22Rv1 (cell line): Measurements from ENCODE around the gene TAS1R1.

ENCODE experiments used
- CTCF ChIP-seq: fragments of 450-650 bp; IDR thresholded peaks from 2 replicates; pipeline ENCODE4 v1.5.1; 2017; ENCODE audit warnings: mild to moderate bottlenecking
- ZFX ChIP-seq: fragments of 450-650 bp; IDR thresholded peaks from 2 replicates; pipeline ENCODE4 v1.6.1; 2017; ENCODE audit warnings: antibody characterized with exemption, borderline replicate concordance

DNA sequence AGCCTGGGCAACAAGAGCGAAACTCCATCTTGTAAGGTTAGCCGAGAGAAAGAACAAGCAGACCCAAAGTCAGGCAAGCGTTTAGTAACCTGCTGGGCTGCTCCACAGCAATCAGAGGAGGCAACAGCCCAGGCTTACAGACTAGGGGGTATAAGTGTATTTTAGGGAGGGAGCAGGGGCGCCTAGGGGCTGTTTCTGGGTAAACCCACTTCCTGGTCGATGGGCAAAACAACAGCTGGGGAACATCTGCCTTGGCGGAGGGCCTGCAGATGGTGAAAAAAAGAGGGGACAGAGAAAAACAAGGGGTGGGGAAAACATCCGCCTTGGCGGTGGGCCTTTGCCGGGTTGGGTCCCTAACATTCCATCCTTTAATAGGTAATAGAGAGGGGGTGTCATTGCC lies 5.2 kb downstream of the TAS1R1 start:
- TF ChIP-seq CTCF (no peak), ZFX (no peak)
